Neural cell (in vitro differentiated cells): ENCODE results near the gene SERPINB5. TPM values are rescaled to one million over a fixed set of nuclear protein-coding genes. Genes with fewer than 3 reads are reported as not detected.

Experiments used
- H2AFZ ChIP-seq: fragments of 200-600, 300-800 bp; sonication (generic), shearing (Covaris generic); 2 replicates; pipeline ENCODE4 v1.6.0; 2014; ENCODE audit warnings: low read depth, mild to moderate bottlenecking, antibody characterized with exemption, low read length, moderate library complexity
- H3F3A ChIP-seq: fragments of 200-600 bp; shearing (Covaris generic); 2 replicates; pipeline ENCODE4 v1.6.1; 2016; ENCODE audit warnings: mild to moderate bottlenecking, moderate library complexity, mixed read lengths, antibody characterized with exemption, low read length; ENCODE audit not compliant: insufficient read depth, poor library complexity, severe bottlenecking
- H3K27ac ChIP-seq: fragments of 200-600, 300-800 bp; sonication (generic), shearing (Covaris generic); 2 replicates; pipeline ENCODE4 v1.5.1; 2014; ENCODE audit warnings: mild to moderate bottlenecking, low read length, moderate library complexity
- H3K27me3 ChIP-seq: fragments of 300-800, 200-600 bp; sonication (generic), shearing (Covaris generic); 2 replicates; pipeline ENCODE4 v1.6.0; 2014; ENCODE audit warnings: mild to moderate bottlenecking, low read depth, low read length, moderate library complexity; ENCODE audit not compliant: insufficient read depth
- H3K36me3 ChIP-seq: fragments of 300-800, 200-600 bp; sonication (generic), shearing (Covaris generic); 2 replicates; pipeline ENCODE4 v1.5.1; 2014; ENCODE audit warnings: mild to moderate bottlenecking, antibody characterized with exemption, low read length, moderate library complexity; ENCODE audit not compliant: insufficient read depth
- H3K4me2 ChIP-seq: fragments of 300-800, 200-600 bp; sonication (generic), shearing (Covaris generic); 2 replicates; pipeline ENCODE4 v1.6.0; 2014; ENCODE audit warnings: mild to moderate bottlenecking, low read length
- H3K4me3 ChIP-seq: fragments of 300-800, 200-600 bp; sonication (generic), shearing (Covaris generic); 2 replicates; pipeline ENCODE4 v1.5.1; 2014; ENCODE audit warnings: mild to moderate bottlenecking, low read length, moderate library complexity
- H3K79me2 ChIP-seq: fragments of 200-600 bp; shearing (Covaris generic); replicated peaks from 2 replicates; pipeline ENCODE4 v1.6.0; 2014; ENCODE audit warnings: mild to moderate bottlenecking, low read length, moderate library complexity; ENCODE audit not compliant: insufficient read depth
- H3K9ac ChIP-seq: fragments of 300-800, 200-600 bp; sonication (generic), shearing (Covaris generic); 2 replicates; pipeline ENCODE4 v1.6.1; 2016; ENCODE audit warnings: mild to moderate bottlenecking, low read length, mixed read lengths
- H3K9me2 ChIP-seq: fragments of 200-600 bp; shearing (Covaris generic); 2 replicates; pipeline ENCODE4 v1.6.1; 2016; ENCODE audit warnings: mild to moderate bottlenecking, low read length, mixed read lengths; ENCODE audit not compliant: insufficient read depth
- H3K9me3 ChIP-seq: fragments of 200-600, 300-800 bp; sonication (generic), shearing (Covaris generic); 2 replicates; pipeline ENCODE4 v1.6.1; 2016; ENCODE audit warnings: mild to moderate bottlenecking, mixed run types, low read length, moderate library complexity, mixed read lengths
- H4K20me1 ChIP-seq: fragments of 200-600 bp; shearing (Covaris generic); 2 replicates; pipeline ENCODE4 v1.6.1; 2016; ENCODE audit warnings: mild to moderate bottlenecking, mixed run types; ENCODE audit not compliant: insufficient read depth
- EP300 ChIP-seq: fragments of 450-650 bp; conservative IDR thresholded peaks from 2 replicates; pipeline ENCODE4 v1.6.1; 2014; ENCODE audit warnings: antibody characterized with exemption, mild to moderate bottlenecking, moderate library complexity; ENCODE audit not compliant: poor library complexity, severe bottlenecking
- EZH2 ChIP-seq: fragments of 200-600, 300-800 bp; shearing (Covaris generic), sonication (generic); IDR thresholded peaks from 2 replicates; pipeline ENCODE4 v1.6.1; 2014; ENCODE audit warnings: antibody characterized with exemption, low read length, borderline replicate concordance, mild to moderate bottlenecking; ENCODE audit not compliant: insufficient read depth, poor library complexity, severe bottlenecking
- MXI1 ChIP-seq: fragments of 450-650 bp; conservative IDR thresholded peaks from 2 replicates; pipeline ENCODE4 v1.6.1; 2014; ENCODE audit warnings: antibody characterized with exemption, mild to moderate bottlenecking; ENCODE audit not compliant: poor library complexity, severe bottlenecking
- POLR2AphosphoS5 ChIP-seq: IDR thresholded peaks from 2 replicates; pipeline ENCODE4 v1.6.1; 2012
- SMC3 ChIP-seq: fragments of 450-650 bp; conservative IDR thresholded peaks from 2 replicates; pipeline ENCODE4 v1.6.1; 2014; ENCODE audit warnings: antibody characterized with exemption, mild to moderate bottlenecking, moderate library complexity; ENCODE audit not compliant: poor library complexity
- TAF1 ChIP-seq: IDR thresholded peaks from 2 replicates; pipeline ENCODE4 v1.6.1; 2012; ENCODE audit warnings: low read depth
- polyA plus RNA-seq: library from polyadenylated mRNA; depleted of rRNA; stranded (reverse); fragments of >200 nt; gene quantifications from 2 replicates; pipeline ENCODE4 v1.2.3, GENCODE V29; 2014
- TF ChIP-seq, protein P1 (sequence below): fragments of 450-650 bp; IDR thresholded peaks from 2 replicates; pipeline ENCODE4 v1.5.1; 2014; ENCODE audit warnings: antibody characterized with exemption, mild to moderate bottlenecking, moderate library complexity; ENCODE audit not compliant: poor library complexity, severe bottlenecking
- TF ChIP-seq, protein P2 (sequence below): IDR thresholded peaks from 2 replicates; pipeline ENCODE4 v1.6.1; 2012; ENCODE audit warnings: borderline replicate concordance

The SERPINB5 gene
- polyA plus RNA-seq, 1 donor from 2014 or later, result not detected

DNA sequence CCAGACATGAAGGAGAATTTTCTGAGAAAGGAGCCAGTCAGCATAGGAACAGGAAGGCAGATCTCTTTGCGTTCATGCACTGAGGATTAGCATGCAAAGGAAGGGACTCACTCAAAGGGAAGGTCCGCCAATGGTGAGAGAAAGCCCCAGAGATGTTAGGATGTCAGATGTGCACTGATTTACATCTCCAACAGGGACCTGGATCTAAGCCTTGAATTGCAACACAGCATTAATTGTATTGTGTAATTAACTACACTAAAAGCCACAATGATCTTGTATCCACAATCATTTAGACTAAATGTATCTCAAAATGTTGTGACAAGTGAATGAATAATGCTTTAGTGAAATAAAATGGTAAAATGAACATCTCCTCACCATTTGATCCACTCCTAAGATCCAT lies 4.2 kb downstream of the SERPINB5 start:
- Histone ChIP-seq H3K4me3 (no peak overlapping the region), H3K27ac (no peak overlapping the region)

DNA sequence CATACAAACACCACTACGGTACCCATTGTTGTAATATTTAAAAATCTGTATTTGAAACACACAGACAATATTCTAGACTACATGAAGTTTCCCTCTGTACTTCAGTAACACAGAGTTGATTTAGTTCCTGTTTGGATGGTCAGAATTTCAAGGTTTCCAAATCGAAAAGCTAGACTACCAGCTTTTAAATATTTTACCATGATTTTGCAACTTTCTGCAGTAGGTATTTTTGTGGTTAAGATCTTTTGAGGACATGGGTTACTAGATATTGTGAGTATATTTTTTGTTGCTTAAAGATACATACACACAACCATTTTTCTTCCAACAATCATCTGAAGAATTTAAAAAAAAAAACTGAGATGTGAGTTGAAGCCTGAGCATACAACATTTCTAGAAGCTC lies 10.9 kb downstream of the SERPINB5 start:
- Histone ChIP-seq H3K36me3 (no peaks in the 10 kb centered on the region), H2AFZ (no peak overlapping the region), H3K9ac (no peak overlapping the region), H3K9me3 (no peaks in the 10 kb centered on the region), H3K4me3 (no peak overlapping the region), H3K79me2 (no peaks in the 10 kb centered on the region), H3K4me2 (no peak overlapping the region), H3K27me3 (no peaks in the 10 kb centered on the region), H4K20me1 (no peaks in the 10 kb centered on the region), H3K27ac (no peak overlapping the region), H3K9me2 (no peaks in the 10 kb centered on the region), H3F3A (no peaks in the 10 kb centered on the region)
- TF ChIP-seq, protein P1, sequence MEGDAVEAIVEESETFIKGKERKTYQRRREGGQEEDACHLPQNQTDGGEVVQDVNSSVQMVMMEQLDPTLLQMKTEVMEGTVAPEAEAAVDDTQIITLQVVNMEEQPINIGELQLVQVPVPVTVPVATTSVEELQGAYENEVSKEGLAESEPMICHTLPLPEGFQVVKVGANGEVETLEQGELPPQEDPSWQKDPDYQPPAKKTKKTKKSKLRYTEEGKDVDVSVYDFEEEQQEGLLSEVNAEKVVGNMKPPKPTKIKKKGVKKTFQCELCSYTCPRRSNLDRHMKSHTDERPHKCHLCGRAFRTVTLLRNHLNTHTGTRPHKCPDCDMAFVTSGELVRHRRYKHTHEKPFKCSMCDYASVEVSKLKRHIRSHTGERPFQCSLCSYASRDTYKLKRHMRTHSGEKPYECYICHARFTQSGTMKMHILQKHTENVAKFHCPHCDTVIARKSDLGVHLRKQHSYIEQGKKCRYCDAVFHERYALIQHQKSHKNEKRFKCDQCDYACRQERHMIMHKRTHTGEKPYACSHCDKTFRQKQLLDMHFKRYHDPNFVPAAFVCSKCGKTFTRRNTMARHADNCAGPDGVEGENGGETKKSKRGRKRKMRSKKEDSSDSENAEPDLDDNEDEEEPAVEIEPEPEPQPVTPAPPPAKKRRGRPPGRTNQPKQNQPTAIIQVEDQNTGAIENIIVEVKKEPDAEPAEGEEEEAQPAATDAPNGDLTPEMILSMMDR, result no peak
- no peak for TF ChIP-seq EP300

More for the DNA sequence above, 4.2 kb downstream of the SERPINB5 start:
- no peaks in the 10 kb centered on the region for H3K9me2 ChIP-seq
- H3K9me3 ChIP-seq, result no peaks in the 10 kb centered on the region
- no peaks in the 10 kb centered on the region for H3K36me3 ChIP-seq
- TF ChIP-seq, protein P1, result no peak
- TF ChIP-seq POLR2AphosphoS5 (no peak), TAF1 (no peak), EZH2 (no peak), MXI1 (no peak), EP300 (no peak), SMC3 (no peak)
- TF ChIP-seq, protein P2, sequence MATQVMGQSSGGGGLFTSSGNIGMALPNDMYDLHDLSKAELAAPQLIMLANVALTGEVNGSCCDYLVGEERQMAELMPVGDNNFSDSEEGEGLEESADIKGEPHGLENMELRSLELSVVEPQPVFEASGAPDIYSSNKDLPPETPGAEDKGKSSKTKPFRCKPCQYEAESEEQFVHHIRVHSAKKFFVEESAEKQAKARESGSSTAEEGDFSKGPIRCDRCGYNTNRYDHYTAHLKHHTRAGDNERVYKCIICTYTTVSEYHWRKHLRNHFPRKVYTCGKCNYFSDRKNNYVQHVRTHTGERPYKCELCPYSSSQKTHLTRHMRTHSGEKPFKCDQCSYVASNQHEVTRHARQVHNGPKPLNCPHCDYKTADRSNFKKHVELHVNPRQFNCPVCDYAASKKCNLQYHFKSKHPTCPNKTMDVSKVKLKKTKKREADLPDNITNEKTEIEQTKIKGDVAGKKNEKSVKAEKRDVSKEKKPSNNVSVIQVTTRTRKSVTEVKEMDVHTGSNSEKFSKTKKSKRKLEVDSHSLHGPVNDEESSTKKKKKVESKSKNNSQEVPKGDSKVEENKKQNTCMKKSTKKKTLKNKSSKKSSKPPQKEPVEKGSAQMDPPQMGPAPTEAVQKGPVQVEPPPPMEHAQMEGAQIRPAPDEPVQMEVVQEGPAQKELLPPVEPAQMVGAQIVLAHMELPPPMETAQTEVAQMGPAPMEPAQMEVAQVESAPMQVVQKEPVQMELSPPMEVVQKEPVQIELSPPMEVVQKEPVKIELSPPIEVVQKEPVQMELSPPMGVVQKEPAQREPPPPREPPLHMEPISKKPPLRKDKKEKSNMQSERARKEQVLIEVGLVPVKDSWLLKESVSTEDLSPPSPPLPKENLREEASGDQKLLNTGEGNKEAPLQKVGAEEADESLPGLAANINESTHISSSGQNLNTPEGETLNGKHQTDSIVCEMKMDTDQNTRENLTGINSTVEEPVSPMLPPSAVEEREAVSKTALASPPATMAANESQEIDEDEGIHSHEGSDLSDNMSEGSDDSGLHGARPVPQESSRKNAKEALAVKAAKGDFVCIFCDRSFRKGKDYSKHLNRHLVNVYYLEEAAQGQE, result no peak
- H3F3A ChIP-seq, result no peaks in the 10 kb centered on the region
- no peak overlapping the region for H3K4me2 ChIP-seq
- H3K9ac ChIP-seq, result no peak overlapping the region
- H4K20me1 ChIP-seq, result no peaks in the 10 kb centered on the region
- no peaks in the 10 kb centered on the region for H3K27me3 ChIP-seq
- no peaks in the 10 kb centered on the region for H3K79me2 ChIP-seq
- no peak overlapping the region for H2AFZ ChIP-seq
